Endodermal cell (in vitro differentiated cells): ENCODE results near the gene HECTD1. TPM values are rescaled to one million over a fixed set of nuclear protein-coding genes. Genes with fewer than 3 reads are reported as not detected.

Experiments
- DNase-seq: peaks from one replicate; pipeline ENCODE4 v3.0.0-alpha.2; 2017
- H3K27ac ChIP-seq: 2 replicates; pipeline ENCODE4 v1.5.1; 2013; ENCODE audit warnings: mild to moderate bottlenecking, low read depth, low read length, moderate library complexity
- H3K27me3 ChIP-seq: 2 replicates; pipeline ENCODE4 v1.6.1; 2013; ENCODE audit warnings: mild to moderate bottlenecking, low read length, moderate library complexity; ENCODE audit not compliant: insufficient read depth, control insufficient read depth, poor library complexity, severe bottlenecking
- H3K36me3 ChIP-seq: 2 replicates; pipeline ENCODE4 v1.7.0; 2013; ENCODE audit warnings: mild to moderate bottlenecking, low read length, moderate library complexity; ENCODE audit not compliant: control insufficient read depth, insufficient read depth
- H3K4me1 ChIP-seq: one replicate; pipeline ENCODE4 v1.7.0; 2013; ENCODE audit warnings: low read length; ENCODE audit not compliant: control insufficient read depth, insufficient read depth
- H3K4me3 ChIP-seq: 2 replicates; pipeline ENCODE4 v1.5.1; 2013; ENCODE audit warnings: mild to moderate bottlenecking, low read length, moderate library complexity
- H3K9ac ChIP-seq: 2 replicates; pipeline ENCODE4 v1.6.1; 2013; ENCODE audit warnings: mild to moderate bottlenecking, low read length, moderate library complexity; ENCODE audit not compliant: poor library complexity, severe bottlenecking; ENCODE audit errors: extremely low read depth
- H3K9me3 ChIP-seq: 2 replicates; pipeline ENCODE4 v1.6.1; 2013; ENCODE audit warnings: mild to moderate bottlenecking, low read length, moderate library complexity; ENCODE audit not compliant: control insufficient read depth
- H3K27ac Mint-ChIP-seq: 2 replicates; pipeline ENCODE4 v1.8.0; 2020; ENCODE audit warnings: mixed read lengths
- H3K27me3 Mint-ChIP-seq: 2 replicates; pipeline ENCODE4 v1.8.0; 2021; ENCODE audit warnings: mild to moderate bottlenecking, mixed read lengths; ENCODE audit not compliant: insufficient read depth
- H3K36me3 Mint-ChIP-seq: 2 replicates; pipeline ENCODE4 v1.8.0; 2020; ENCODE audit warnings: low read depth, mixed read lengths
- H3K4me1 Mint-ChIP-seq: 2 replicates; pipeline ENCODE4 v1.8.0; 2020; ENCODE audit warnings: mixed read lengths
- H3K4me3 Mint-ChIP-seq: 2 replicates; pipeline ENCODE4 v1.8.0; 2020; ENCODE audit warnings: mild to moderate bottlenecking, moderate library complexity, mixed read lengths
- H3K9me3 Mint-ChIP-seq: 2 replicates; pipeline ENCODE4 v1.8.0; 2020; ENCODE audit warnings: mild to moderate bottlenecking, mixed read lengths
- CTCF ChIP-seq: fragments of 200-600 bp; sonication (generic); conservative IDR thresholded peaks from 2 replicates; pipeline ENCODE4 v1.5.0; 2021; ENCODE audit warnings: antibody characterized with exemption, mild to moderate bottlenecking
- WGBS, 2 experiments: methylation state at CpG; one replicate each; pipeline versions ENCODE4 v1.1.5 to v1.1.7; 2013; ENCODE audit warnings: missing lambda C conversion rate in 2 of 2, mixed read lengths in 1 of 2; ENCODE audit not compliant: insufficient coverage in 1 of 2, insufficient read length in 1 of 2; 5-methylcytosine and 5-hydroxymethylcytosine counted together
- total RNA-seq, 2 donors: library from RNA; stranded (reverse); fragmentation: NEBNext Ultra II Directional in 1 of 2; extraction: Animal tissue kit (Norgen Biotek cat#: 25700) in 1 of 2; gene quantifications; 2 replicates in 1 of 2; 3 replicates in 1 of 2; pipeline ENCODE4 v1.2.1, GENCODE V29; 2021

Gene HECTD1
- total RNA-seq, 2 donors from 2014 or later, result 118 to 132 TPM

- Histone ChIP-seq H3K9ac (no peak overlapping the region), H3K9me3 (no peaks in the 10 kb centered on the region), H3K27ac (no peak overlapping the region), H3K27me3 (no peaks in the 10 kb centered on the region), H3K4me1 (peaks cover 11% of the 10 kb centered on the region), H3K4me3 (no peak overlapping the region), H3K36me3 (no peaks in the 10 kb centered on the region)
- no peaks in the 10 kb centered on the region for H3K27me3 Mint-ChIP-seq
- H3K27ac Mint-ChIP-seq, result no peak overlapping the region
- peaks cover 14% of the 10 kb centered on the region for H3K36me3 Mint-ChIP-seq
- no peak overlapping the region for H3K4me3 Mint-ChIP-seq
- 88 to 97% methylated on average over 4 of the region's 4 CpGs for WGBS, 2 experiments
- peaks cover 15% of the 10 kb centered on the region for H3K4me1 Mint-ChIP-seq
- peak; percentile 20 for DNase-seq
- H3K9me3 Mint-ChIP-seq, result no peaks in the 10 kb centered on the region
- TF ChIP-seq CTCF, result no peak
These were observed 127.1 kb downstream of the HECTD1 start for GRCh38 chr14:31080484-31080883.

- Histone ChIP-seq H3K9ac (no peak overlapping the region), H3K27me3 (no peaks in the 10 kb centered on the region), H3K4me1 (peaks cover 11% of the 10 kb centered on the region), H3K9me3 (peaks cover 3% of the 10 kb centered on the region), H3K27ac (no peak overlapping the region), H3K36me3 (no peaks in the 10 kb centered on the region), H3K4me3 (no peak overlapping the region)
- H3K4me3 Mint-ChIP-seq, result no peak overlapping the region
- no peak overlapping the region for H3K27ac Mint-ChIP-seq
- DNase-seq, result no peak
- H3K9me3 Mint-ChIP-seq, result no peaks in the 10 kb centered on the region
- H3K4me1 Mint-ChIP-seq, result peaks cover 15% of the 10 kb centered on the region
- WGBS, 2 experiments, result 78 to 96% methylated on average over 2 to 3 of the region's 3 CpGs
- H3K36me3 Mint-ChIP-seq, result peaks cover 18% of the 10 kb centered on the region
- no peaks in the 10 kb centered on the region for H3K27me3 Mint-ChIP-seq
- TF ChIP-seq CTCF, result no peak
These were observed 127.5 kb downstream of the HECTD1 start for GRCh38 chr14:31080056-31080455.

GRCh38 chr14:31078766-31079165, 128.8 kb downstream of the HECTD1 start:
- DNase-seq, result peak; percentile 2

More at GRCh38 chr14:31078766-31079165, 128.8 kb downstream of the HECTD1 start:
- H3K27me3 Mint-ChIP-seq, result no peaks in the 10 kb centered on the region
- H3K36me3 Mint-ChIP-seq, result peaks cover 20% of the 10 kb centered on the region
- Histone ChIP-seq H3K4me1 (peaks cover 2% of the 10 kb centered on the region), H3K27ac (no peak overlapping the region), H3K4me3 (no peak overlapping the region), H3K27me3 (no peaks in the 10 kb centered on the region), H3K9me3 (peaks cover 5% of the 10 kb centered on the region), H3K9ac (no peak overlapping the region), H3K36me3 (no peaks in the 10 kb centered on the region)
- H3K4me1 Mint-ChIP-seq, result peaks cover 7% of the 10 kb centered on the region
- H3K9me3 Mint-ChIP-seq, result no peaks in the 10 kb centered on the region
- no peak for TF ChIP-seq CTCF
- no peak overlapping the region for H3K4me3 Mint-ChIP-seq
- 90 to 92% methylated on average over 1 of the region's 2 CpGs for WGBS, 2 experiments
- no peak overlapping the region for H3K27ac Mint-ChIP-seq
